GM12872 (cell line): ENCODE results near the gene FBXW5.

Experiments
- CTCF ChIP-seq: IDR thresholded peaks from 3 replicates; pipeline ENCODE4 v1.5.1; 2011; ENCODE audit warnings: low read depth, mild to moderate bottlenecking, low read length, moderate library complexity; ENCODE audit not compliant: insufficient read depth

Gene FBXW5

DNA sequence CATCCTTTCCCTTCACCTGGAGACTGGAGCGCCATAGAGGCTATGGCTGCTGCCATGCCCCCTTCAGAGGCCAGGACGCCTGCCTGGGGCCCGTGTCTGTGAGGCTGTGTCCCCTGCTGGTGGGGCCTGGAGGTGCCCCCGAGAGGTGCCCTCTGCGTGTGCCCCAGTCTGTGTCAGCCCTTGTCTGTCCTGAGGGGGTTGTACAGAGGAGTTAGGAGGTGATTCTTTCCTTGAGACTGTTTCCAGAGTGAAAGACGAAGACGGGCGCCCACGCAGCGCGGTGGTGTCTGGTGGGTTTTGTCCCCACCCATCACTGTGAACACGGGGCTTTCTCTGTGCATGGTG, 33.7 kb downstream of the FBXW5 start:
- peak; percentile 35; the same call in 1 of the 3 replicates for TF ChIP-seq CTCF

DNA sequence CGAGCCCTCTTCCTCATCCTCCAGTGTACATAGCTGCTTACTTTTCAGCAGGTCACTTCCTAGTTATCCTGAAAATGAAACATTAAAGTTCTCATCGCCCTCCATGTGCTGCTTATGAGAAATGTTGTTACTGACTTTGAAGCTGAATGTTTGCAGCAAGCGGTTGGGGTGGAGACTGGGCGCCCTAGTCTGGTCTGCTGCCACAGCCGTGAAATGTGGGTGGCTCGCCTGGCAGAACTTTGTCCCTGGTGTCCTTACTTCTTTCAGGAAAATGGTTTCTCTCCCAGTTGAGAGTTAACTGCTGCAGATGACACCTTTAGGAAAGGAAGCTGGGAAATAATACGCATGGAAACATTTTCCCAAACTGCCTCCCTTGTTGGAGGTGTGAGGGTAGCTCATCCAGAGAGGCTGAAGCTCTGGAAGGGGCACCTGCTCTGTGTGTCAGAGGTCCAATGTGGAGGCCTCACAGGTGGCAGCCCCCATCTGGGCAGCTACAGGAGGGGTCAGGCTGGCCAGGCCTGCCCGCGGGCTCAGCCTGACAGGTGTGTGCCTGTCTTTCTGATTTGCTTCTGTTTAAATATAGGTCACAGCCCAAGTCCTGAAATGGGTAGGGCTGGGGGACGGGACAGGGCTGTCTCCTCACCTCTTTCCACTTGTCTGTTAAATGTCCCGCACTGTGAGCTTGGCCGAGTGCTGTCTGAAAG, 34.2 kb downstream of the FBXW5 start:
- no peak for TF ChIP-seq CTCF

GRCh38 chr9:136907011-136907914, 37.3 kb downstream of the FBXW5 start:
- no peak for TF ChIP-seq CTCF

DNA sequence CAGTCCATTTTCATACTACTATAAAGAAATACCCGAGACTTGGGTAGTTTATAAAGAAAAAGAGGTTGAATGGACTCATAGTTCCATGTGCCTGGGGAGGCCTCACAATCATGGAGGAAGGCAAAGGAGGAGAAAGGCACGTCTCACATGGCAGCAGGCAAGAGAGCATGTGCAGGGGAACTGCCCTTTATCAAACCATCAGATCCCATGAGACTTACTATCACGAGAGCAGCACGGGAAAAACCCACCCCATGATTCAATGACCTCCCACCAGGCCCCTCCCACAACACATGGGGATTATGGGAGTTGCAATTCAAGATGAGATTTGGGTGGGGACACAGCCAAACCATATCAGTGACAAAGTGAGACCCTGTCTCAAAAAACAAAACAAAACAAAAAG, 38.3 kb downstream of the FBXW5 start:
- no peak for TF ChIP-seq CTCF

- TF ChIP-seq CTCF: no peak
Observed at GRCh38 chr9:136903041-136903554, 41.4 kb downstream of the FBXW5 start.

GRCh38 chr9:136902259-136902821, 42.2 kb downstream of the FBXW5 start:
- TF ChIP-seq CTCF: no peak
